ENCODE data around the gene ANXA11.
"Not testable (repeated sequence)": the region's sequence is repeated elsewhere in the genome, so short reads cannot be mapped to it uniquely, and the experiment has no call there.

ANXA11 gene

DNA sequence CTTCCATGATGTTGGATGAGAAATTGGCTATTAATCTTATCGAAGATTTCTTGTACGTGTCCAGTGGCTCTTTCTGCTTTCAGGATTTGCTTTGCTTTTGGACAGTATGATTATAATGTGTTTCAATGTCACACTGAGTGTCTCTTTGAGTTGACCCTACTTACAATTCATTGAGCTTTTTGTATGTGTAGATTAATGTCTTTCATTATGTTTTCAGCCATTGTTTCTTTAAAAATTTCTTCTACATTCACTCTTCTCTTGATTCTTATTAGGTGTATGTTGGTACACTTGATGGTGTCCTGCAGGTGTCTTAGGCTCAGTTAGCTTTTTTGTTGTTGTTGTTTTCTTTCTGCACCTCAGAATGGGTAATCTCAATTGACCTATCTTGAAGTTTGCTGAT, 56.2 kb downstream of the ANXA11 start:
- Histone ChIP-seq H3K4me1 (ENCODE audit: insufficient read depth, low read length) (no peaks in the 10 kb centered on the region), H3K4me3 (ENCODE audit: low read length) (no peak overlapping the region), H3K36me3 (ENCODE audit: insufficient read depth, low read depth, low read length) (no peaks in the 10 kb centered on the region), H3K9ac (ENCODE audit: low read depth, low read length) (no peak overlapping the region), H3K27ac (ENCODE audit: low read length) (no peak overlapping the region), H3K27me3 (ENCODE audit: insufficient read depth, low read length) (no peaks in the 10 kb centered on the region), H3K9me3 (ENCODE audit: insufficient read depth, low read depth, low read length) (no peaks in the 10 kb centered on the region)

DNA sequence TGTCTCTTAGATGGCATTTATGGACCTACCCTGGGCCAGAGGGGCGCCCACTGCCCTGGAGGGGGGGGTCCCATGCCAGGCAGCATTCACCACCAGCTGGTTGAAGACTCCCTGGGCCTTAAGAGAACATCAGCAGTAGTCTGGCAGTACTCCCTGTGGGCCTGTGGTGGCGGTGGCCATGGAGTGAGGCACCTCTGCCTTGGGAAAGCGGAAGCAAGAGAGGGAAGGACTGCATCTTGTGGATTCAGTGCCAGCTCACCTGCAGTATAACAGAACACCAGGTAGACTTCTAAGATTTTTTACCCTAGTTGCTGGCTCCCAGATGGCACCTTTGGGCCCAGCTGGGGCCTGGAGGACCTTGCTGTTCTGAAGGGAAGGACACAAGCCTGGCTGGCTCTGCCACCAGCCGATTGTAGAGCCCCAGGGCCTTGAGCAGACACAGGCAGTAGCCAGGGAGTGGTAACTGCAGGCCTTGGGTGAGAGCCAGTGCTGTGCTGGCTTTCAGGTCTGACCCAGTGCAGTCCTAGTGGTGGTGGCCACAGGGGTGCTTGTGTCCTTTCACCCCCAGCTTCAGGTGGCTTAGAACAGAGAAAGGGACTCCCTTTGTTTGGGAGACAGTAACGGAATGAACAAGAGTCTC, 57.1 kb downstream of the ANXA11 start:
- Histone ChIP-seq H3K9ac (ENCODE audit: low read depth, low read length) (no peak overlapping the region), H3K27ac (ENCODE audit: low read length) (no peak overlapping the region), H3K9me3 (ENCODE audit: insufficient read depth, low read depth, low read length) (no peaks in the 10 kb centered on the region), H3K27me3 (ENCODE audit: insufficient read depth, low read length) (peaks cover 3% of the 10 kb centered on the region; the same call in 1 of the 2 replicates), H3K36me3 (ENCODE audit: insufficient read depth, low read depth, low read length) (no peaks in the 10 kb centered on the region), H3K4me1 (ENCODE audit: insufficient read depth, low read length) (no peaks in the 10 kb centered on the region), H3K4me3 (ENCODE audit: low read length) (no peak overlapping the region)

DNA sequence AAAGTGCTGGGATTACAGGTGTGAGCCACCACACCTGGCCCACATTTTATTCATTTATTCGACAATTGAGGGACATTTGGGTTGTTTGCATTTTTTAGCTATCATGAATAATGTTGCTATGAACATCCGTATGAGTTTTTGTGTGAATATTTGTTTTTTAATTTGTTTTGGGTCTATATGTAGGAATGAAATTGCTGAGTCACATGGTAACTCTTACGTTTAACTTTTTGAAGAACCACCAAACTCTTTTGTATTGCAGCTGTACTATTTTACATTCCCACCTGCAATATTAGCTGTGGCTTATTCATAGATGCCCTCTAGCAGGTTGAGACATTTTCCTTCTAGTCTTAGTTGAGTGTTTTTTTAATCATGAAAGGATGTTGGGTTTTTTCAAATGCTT, 58.4 kb downstream of the ANXA11 start:
- H3K4me3 ChIP-seq (ENCODE audit: low read length) = no peak overlapping the region
- H3K9ac ChIP-seq (ENCODE audit: low read depth, low read length) = no peak overlapping the region
- H3K36me3 ChIP-seq (ENCODE audit: insufficient read depth, low read depth, low read length) = no peaks in the 10 kb centered on the region
- H3K4me1 ChIP-seq (ENCODE audit: insufficient read depth, low read length) = no peaks in the 10 kb centered on the region
- H3K9me3 ChIP-seq (ENCODE audit: insufficient read depth, low read depth, low read length) = no peaks in the 10 kb centered on the region
- H3K27ac ChIP-seq (ENCODE audit: low read length) = no peak overlapping the region
- peaks cover 3% of the 10 kb centered on the region; the same call in 1 of the 2 replicates for H3K27me3 ChIP-seq (ENCODE audit: insufficient read depth, low read length)

DNA sequence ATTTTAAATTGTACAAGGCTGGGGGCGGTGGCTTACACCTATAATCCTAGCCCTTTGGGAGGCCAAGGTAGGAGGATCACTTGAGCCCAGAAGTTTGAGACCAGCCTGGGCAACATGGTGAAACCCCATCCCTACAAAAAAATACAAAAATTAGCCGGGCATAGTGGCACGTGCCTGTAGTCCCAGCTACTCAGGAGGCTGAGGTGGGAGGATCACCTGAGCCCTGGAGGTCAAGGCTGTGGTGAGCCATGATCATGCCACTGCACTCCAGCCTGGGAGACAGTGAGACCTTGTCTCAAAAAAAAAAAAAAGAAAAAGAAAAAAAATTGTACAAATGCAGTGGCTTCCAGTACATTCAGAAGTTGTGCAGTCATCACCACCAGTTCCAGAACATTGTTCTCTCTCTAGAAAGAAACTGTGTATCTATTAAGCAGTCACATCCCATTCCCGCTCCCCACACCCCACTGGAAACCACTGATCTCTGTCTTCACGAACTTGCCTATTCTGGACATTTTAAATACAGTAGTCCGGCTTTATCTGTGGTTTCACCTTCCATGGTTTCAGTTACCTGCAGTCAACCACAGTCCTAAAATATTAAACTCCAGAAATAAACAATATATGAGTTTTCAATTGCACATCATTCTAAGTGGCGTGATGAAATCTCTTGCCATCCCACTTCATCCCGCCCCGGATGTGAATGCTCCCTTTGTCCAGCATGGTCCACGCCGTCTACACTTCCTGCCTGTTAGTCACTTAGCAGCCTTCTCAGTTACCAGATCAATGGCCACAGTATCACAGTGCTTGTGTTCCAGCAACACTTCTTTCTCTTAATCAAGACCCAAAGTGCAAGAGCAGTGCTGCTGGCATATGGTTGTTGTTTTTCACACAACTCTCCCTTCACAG, 59.7 kb downstream of the ANXA11 start:
- H3K4me3 ChIP-seq (ENCODE audit: low read length); H3K27ac ChIP-seq (ENCODE audit: low read length); H3K4me1 ChIP-seq (ENCODE audit: insufficient read depth, low read length); H3K9ac ChIP-seq (ENCODE audit: low read depth, low read length); H3K27me3 ChIP-seq (ENCODE audit: insufficient read depth, low read length); H3K9me3 ChIP-seq (ENCODE audit: insufficient read depth, low read depth, low read length); H3K36me3 ChIP-seq (ENCODE audit: insufficient read depth, low read depth, low read length): not testable (repeated sequence)

DNA sequence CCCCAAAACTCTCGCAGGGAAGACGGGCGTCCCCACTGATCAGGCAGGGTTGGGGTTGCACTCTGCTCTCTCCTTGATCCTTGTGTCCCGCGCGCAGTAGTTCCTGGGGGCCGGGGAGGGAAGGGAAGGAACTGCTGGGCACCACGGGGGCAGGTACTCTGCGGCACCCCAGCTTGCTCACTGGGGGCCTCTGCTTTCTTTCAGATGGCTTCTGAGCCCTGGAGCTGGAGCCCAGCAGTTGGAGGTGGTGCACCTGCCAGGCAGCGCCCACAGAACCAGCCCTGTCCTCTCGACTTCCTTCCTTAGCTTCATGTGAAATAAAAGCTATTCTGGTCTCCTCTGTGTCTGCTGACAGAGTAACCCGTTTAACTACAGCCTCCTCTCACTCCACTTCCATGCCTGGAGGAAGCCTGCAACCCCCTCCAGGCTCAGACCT, 60.6 kb downstream of the ANXA11 start:
- Histone ChIP-seq H3K27me3 (ENCODE audit: insufficient read depth, low read length) (peaks cover 3% of the 10 kb centered on the region; the same call in 1 of the 2 replicates), H3K36me3 (ENCODE audit: insufficient read depth, low read depth, low read length) (no peaks in the 10 kb centered on the region), H3K27ac (ENCODE audit: low read length) (no peak overlapping the region), H3K4me3 (ENCODE audit: low read length) (no peak overlapping the region), H3K9me3 (ENCODE audit: insufficient read depth, low read depth, low read length) (no peaks in the 10 kb centered on the region), H3K4me1 (ENCODE audit: insufficient read depth, low read length) (no peaks in the 10 kb centered on the region), H3K9ac (ENCODE audit: low read depth, low read length) (no peak overlapping the region)

DNA sequence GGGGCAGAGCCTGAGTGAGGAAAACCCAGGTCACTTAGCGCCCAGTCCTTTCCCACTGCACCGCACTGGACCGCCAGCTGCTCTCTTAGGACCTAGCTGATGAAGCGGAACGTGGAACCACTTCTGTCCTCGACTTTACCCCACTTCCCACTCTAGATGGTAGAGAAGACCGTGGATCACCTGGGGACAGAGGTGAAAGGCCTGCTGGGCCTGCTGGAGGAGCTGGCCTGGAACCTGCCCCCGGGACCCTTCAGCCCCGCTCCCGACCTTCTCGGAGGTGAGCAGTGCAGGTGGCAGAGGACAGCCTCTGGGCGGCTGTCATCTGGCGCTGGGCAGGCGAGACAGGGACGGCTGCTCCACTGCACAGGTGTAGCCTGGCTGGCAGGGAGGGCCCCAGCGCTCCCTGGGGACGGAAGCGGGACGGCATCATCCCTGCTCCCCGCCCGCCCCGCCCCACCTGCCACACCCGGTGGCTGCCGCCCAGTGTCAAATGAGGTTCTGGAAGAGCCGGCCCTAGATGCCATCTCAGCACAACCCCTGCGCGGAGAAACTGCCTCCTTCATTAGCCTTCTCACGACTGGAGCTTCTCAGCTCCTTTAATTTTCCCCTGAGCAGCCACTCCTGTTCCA, 61.2 kb downstream of the ANXA11 start:
- Histone ChIP-seq H3K9ac (ENCODE audit: low read depth, low read length) (no peak overlapping the region), H3K4me1 (ENCODE audit: insufficient read depth, low read length) (no peaks in the 10 kb centered on the region), H3K36me3 (ENCODE audit: insufficient read depth, low read depth, low read length) (no peaks in the 10 kb centered on the region), H3K27me3 (ENCODE audit: insufficient read depth, low read length) (peaks cover 3% of the 10 kb centered on the region; the same call in 1 of the 2 replicates), H3K27ac (ENCODE audit: low read length) (no peak overlapping the region), H3K9me3 (ENCODE audit: insufficient read depth, low read depth, low read length) (no peaks in the 10 kb centered on the region), H3K4me3 (ENCODE audit: low read length) (no peak overlapping the region)

DNA sequence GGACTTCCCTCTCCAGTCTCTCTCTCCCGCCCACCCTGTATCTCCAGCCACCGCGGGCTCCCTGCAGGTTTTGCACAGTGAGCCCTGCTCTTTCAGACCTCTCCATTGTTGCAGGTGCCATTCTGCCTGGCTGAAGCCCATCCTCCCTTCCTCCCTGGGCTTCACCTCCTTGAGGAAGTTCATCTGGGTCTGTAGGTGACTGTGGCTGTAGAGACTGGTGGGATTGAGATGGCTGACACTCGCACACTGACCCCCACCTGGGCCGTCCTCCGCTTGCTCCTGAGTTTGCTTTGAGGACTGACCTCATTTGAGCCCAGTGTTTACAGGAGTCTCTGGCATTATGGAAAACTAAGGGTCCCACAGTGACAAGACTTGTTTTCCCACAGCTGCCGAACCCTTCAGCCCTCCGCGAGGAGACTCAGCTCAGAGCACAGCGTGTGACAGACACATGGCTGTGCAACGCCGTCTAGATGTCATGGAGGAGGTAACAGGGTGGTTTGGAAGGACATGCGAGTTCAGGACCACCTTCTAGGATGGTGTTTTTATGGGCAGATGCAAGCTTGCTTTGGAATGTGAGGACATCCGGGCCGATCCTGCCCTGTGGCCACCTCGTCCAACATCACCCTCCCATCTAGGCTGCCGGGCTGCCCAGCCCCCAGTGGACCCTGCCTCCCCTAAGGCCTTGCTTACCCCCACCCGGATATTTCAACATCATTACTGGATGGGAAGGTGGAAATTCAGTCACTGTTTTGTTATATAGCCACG, 63.5 kb downstream of the ANXA11 start:
- Histone ChIP-seq H3K4me3 (ENCODE audit: low read length) (no peak overlapping the region), H3K9ac (ENCODE audit: low read depth, low read length) (no peak overlapping the region), H3K9me3 (ENCODE audit: insufficient read depth, low read depth, low read length) (no peaks in the 10 kb centered on the region), H3K36me3 (ENCODE audit: insufficient read depth, low read depth, low read length) (no peaks in the 10 kb centered on the region), H3K27me3 (ENCODE audit: insufficient read depth, low read length) (peaks cover 3% of the 10 kb centered on the region; the same call in 1 of the 2 replicates), H3K4me1 (ENCODE audit: insufficient read depth, low read length) (no peaks in the 10 kb centered on the region), H3K27ac (ENCODE audit: low read length) (no peak overlapping the region)

DNA sequence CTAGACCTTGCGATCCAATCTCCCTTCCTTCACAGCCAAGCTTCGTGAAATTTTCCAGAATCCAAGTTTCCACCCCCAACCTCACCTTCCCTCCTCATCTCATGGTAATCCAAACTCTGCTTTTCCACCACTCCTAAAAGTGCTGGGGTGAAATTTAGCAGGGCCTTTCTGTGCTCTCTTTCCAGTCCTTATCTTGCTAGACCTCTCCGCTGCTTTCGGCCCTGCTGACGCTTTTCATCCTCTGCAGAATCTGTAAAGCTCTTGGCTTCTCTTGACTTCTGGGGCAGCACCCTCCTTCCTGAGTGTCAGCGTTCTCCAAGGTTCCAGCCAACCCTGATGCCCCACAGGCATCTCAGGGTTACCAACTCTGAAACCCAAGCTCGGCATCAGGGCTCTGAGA, 65.1 kb downstream of the ANXA11 start:
- Histone ChIP-seq H3K9me3 (ENCODE audit: insufficient read depth, low read depth, low read length) (no peaks in the 10 kb centered on the region), H3K36me3 (ENCODE audit: insufficient read depth, low read depth, low read length) (no peaks in the 10 kb centered on the region), H3K27ac (ENCODE audit: low read length) (no peak overlapping the region), H3K9ac (ENCODE audit: low read depth, low read length) (no peak overlapping the region), H3K4me1 (ENCODE audit: insufficient read depth, low read length) (no peaks in the 10 kb centered on the region), H3K4me3 (ENCODE audit: low read length) (no peak overlapping the region), H3K27me3 (ENCODE audit: insufficient read depth, low read length) (peaks cover 3% of the 10 kb centered on the region; the same call in 1 of the 2 replicates)

DNA sequence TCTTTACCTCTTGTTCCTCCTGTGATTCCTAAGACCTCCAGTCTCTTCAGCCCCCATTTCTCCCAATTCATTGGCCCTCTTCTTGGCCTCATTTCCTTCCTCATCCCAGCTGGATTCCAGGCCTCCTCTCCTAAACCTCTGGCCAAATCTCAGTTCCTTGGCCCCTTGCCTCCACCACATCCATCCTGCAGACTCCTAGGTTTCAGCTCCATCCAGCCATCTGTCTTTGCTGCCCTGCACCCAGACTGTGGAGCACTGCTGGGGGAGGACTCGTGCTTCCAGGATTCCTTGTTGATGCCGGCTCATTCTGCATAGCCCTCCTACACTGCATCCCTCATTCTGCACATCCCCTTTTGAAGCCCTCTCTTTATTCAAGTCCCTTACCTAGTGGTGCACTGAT, 66.1 kb downstream of the ANXA11 start:
- H3K4me3 ChIP-seq (ENCODE audit: low read length) = no peak overlapping the region
- no peaks in the 10 kb centered on the region for H3K4me1 ChIP-seq (ENCODE audit: insufficient read depth, low read length)
- H3K36me3 ChIP-seq (ENCODE audit: insufficient read depth, low read depth, low read length) = no peaks in the 10 kb centered on the region
- no peaks in the 10 kb centered on the region for H3K9me3 ChIP-seq (ENCODE audit: insufficient read depth, low read depth, low read length)
- no peak overlapping the region for H3K27ac ChIP-seq (ENCODE audit: low read length)
- H3K9ac ChIP-seq (ENCODE audit: low read depth, low read length) = no peak overlapping the region
- peaks cover 4% of the 10 kb centered on the region; the same call in 1 of the 2 replicates for H3K27me3 ChIP-seq (ENCODE audit: insufficient read depth, low read length)

DNA sequence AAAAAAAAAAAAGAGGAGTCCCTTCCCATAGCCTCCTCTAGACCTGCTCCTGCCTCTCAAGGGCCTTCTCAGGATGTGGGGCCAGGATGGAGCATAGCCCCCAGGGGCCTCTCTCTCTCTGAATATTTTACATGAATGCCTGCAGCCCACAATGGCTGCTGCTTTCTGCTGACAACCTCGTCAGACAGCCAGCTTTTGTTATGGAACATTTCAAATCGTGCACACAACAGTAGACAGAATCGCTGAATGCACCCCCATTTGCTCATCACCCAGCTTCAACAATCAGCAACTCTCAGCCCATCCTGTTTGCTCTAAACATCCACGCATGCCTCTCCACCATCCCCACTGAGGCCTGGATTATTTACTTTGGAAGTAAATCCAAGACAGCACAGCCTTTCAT, 67.4 kb downstream of the ANXA11 start:
- Histone ChIP-seq H3K9ac (ENCODE audit: low read depth, low read length) (no peak overlapping the region), H3K27me3 (ENCODE audit: insufficient read depth, low read length) (peaks cover 14% of the 10 kb centered on the region), H3K4me3 (ENCODE audit: low read length) (no peak overlapping the region), H3K36me3 (ENCODE audit: insufficient read depth, low read depth, low read length) (no peaks in the 10 kb centered on the region), H3K4me1 (ENCODE audit: insufficient read depth, low read length) (peaks cover 2% of the 10 kb centered on the region; the same call in 1 of the 2 replicates), H3K27ac (ENCODE audit: low read length) (no peak overlapping the region), H3K9me3 (ENCODE audit: insufficient read depth, low read depth, low read length) (no peaks in the 10 kb centered on the region)

All from iPS-20b (cell line).